HPDE6-E6E7 (cell line): ENCODE measurements around the gene MAP6.
"Not testable (repeated sequence)": the region's sequence is repeated elsewhere in the genome, so short reads cannot be mapped to it uniquely, and the experiment has no call there.

Experiments
- DNase-seq: peaks from one replicate; pipeline ENCODE4 v3.0.0; 2011; ENCODE audit warnings: missing footprints; ENCODE audit errors: extremely low spot score

The MAP6 gene

GRCh38 chr11:75593286-75593915 lies 75.4 kb downstream of the MAP6 start:
- DNase-seq, result no peak

- DNase-seq, result no peak
These were observed 76.1 kb downstream of the MAP6 start for GRCh38 chr11:75592715-75593114.

- DNase-seq, result no peak
These were observed 76.9 kb downstream of the MAP6 start for GRCh38 chr11:75591966-75592365.

DNA sequence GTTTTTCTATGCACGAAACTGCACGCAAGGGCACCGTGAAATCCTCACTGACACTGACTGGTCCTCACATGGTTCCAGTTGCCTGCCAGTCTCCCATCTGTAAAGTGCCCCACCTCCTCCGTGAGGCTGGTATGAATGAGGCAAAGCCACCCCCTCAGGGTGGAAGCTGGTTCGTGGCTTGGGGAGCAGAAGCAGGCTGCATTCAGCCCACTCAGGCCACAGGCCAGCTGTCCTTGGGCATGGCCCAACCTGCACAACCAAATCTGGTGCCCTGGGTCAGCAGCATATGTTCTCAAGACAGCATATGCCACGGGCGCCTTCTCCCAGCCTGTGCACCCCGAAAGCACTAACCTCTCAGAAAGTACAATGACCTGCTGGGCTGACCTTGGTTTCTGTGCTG lies 77.5 kb downstream of the MAP6 start:
- DNase-seq, result no peak

DNA sequence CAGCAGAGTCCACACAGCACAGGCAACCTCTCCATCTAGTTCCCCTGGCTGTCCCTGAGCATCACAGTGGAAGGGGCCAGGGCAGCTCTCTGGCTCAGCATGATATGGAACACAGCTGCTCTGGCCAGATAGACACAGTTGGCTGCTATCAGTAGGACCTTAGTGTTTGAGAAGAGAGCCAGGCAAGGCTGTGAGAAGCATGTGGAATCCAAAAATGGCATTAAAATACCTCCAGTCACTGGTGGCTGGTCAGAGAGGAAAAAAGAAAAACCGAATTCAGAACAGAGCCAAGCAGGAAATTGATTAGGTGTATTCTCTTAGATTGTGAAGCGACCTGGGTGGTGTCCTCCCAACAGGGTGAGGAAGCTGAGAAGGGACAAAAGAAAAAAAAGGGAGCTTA lies 78.9 kb downstream of the MAP6 start:
- no peak for DNase-seq

GRCh38 chr11:75589051-75589450 lies 79.8 kb downstream of the MAP6 start:
- DNase-seq, result no peak

- no peak for DNase-seq
These were observed 80.8 kb downstream of the MAP6 start for GRCh38 chr11:75588051-75588481.

GRCh38 chr11:75586395-75586794 lies 82.4 kb downstream of the MAP6 start:
- no peak for DNase-seq

DNA sequence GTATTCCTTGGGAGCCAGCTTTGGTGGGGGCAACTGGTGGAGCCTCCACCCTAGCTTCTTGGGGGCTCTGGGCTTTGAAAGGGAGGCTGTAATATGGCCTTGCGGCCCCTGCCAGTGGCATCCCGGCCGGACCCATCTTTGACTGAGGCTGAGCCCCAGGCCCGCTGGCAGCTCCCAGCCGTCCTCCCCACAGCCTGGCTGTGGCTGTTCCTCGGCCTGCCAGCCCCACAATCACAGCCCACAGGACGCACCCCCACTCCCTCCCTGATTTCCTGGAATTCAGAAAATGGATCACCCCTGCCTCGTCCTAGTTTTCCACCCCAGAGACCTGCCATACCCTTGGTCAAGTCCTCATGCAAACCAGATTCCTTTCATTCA lies 83.6 kb downstream of the MAP6 start:
- DNase-seq, result no peak

GRCh38 chr11:75584659-75585292 lies 84.1 kb downstream of the MAP6 start:
- not testable (repeated sequence) for DNase-seq

DNA sequence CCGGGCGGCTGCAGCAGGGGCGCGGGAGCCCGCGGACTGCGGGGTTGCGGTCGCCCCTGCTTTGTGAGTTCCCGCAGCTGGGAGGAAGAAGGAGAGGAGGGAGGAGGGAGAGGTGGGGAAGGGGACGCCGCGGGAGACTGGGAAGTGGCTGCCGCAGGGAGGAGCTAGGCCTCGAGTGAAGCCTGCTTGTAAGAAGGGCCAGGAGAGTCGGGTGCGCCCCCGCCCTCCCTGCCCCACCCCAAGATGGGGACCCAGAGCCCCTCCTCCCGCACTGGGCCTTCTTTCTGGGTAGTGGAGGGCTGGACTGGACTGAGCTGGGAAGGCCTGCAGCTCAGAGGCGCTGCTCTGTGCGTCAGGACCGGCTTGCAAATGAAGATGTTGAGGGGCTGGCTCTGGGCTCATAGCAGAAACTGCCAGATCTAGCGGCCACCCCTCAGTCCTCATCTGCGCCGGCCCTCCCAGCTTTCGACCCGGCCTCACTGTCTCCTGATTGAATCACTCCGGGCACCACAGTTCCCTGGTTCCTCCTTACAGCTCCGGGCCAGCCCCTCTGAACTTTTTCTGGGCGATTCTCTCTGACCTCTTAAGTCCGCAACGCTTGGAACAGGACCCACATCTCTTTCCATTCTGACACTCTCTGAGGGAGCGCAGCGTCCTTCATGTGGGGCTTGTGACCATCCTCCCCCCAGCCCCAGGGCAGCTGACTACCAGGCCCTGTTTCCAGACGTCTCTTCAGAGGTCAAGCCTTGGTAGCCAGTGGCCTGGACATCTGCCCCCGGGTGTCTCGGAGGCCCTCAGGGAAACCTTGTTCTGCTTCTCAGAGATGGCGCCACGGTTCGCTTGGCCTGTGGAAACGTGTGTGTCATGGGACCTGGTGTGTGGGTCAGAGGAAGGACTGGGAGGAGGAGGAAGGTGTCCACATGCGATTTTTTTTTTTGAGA lies 84.8 kb downstream of the MAP6 start:
- DNase-seq, result no peak

DNA sequence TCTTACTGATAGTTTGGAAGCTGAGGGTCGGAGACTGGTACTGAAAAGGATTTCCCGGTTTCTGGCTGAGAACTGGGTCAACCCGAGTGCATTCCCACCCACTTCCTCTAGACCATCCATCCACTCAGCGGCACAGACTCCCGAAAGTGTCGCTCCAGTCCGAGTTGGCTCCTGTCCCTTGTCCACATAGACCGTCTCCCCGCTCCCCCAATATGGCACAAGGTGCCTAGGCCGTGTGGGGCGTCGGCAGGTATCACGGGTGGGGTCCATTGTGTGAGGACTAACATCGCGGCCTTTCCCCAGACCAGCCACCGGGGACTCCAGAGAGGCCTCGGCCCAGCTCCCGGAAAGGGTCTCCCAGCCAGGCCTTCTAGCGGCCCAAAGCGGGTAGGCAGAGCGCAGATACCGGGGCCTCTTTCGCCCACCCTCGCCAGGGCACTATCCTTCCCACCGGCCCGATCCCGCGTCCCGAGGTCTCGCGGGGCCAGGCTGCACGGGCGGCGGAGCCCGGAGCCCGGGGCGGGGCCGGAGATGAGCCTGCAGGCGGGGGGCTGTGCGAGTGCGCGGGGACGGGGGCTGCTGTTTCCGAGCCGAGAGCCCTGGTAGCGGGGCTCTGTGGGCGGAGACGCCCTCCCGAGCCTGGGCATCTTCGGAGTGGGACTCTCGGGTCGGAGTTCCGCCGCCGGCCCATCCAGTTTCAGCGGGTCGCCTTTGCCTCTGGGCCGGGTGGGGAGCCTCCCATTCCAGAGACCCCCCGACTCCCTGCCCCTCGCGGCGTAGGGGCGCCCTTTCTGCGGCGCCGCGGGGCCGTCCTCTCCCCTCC lies 85.7 kb downstream of the MAP6 start:
- no peak for DNase-seq

- no peak for DNase-seq
These were observed 86.3 kb downstream of the MAP6 start for GRCh38 chr11:75582506-75582894.

DNA sequence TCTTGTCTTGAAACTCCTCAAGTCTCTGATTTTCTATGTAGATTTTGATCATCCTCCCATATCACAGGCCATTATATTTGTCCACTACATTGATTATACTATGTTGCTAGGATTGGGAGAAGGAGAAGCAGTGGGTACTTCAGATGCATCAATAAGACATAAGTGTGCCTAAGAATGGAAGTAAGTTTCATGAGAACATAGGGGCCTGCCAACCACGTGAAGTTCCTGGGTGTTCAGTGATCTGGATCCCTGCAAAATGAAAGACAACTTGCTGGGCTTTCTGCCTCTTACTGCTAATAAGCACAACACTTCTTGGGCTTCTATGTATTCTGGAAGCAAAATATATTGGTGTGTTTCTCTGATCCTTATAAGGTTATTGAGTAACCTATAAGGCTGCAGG lies 89.0 kb downstream of the MAP6 start:
- no peak for DNase-seq

- DNase-seq, result no peak
These were observed 89.9 kb downstream of the MAP6 start for GRCh38 chr11:75578977-75579376.

DNA sequence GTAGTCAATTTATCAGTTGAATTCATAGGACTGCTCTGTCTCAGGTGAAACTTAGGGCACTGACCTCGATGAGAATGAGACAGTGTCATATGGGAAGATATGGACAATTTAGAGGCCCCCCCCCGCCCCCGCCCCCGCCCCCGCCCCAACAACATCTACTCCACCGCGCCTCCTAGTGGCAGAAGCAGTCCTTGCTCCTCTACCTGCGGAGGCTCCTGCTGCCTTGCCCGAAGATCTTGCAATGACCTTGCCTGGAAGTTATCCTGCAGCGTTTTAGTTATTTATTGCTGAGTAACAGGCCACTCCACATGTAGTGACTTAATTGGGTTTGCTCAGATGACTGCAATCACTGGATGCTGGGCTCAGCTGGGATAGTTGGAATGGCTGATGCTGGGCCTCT lies 91.6 kb downstream of the MAP6 start:
- DNase-seq, result no peak

- peak; percentile 54 for DNase-seq
These were observed 92.3 kb downstream of the MAP6 start for GRCh38 chr11:75576499-75576918.

DNA sequence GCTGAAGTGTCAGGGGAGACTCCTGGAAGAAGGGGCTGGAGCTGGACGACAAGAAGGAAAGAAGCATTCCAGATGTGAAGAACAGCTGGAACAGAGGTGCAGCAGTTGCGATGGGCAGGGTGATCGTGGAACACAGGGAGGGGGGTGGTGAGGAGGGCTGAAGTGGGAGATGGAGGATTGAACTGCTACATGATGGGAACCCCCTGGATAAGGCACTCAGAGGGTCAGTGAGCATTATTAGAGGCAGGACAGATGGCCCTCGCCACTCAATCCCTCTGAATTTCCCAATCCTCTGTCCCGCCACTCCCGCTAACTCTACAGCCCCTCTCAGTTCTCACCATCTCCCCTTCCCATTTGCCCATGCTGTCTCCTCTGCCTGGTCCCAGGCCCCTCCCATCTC lies 92.8 kb downstream of the MAP6 start:
- no peak for DNase-seq

DNA sequence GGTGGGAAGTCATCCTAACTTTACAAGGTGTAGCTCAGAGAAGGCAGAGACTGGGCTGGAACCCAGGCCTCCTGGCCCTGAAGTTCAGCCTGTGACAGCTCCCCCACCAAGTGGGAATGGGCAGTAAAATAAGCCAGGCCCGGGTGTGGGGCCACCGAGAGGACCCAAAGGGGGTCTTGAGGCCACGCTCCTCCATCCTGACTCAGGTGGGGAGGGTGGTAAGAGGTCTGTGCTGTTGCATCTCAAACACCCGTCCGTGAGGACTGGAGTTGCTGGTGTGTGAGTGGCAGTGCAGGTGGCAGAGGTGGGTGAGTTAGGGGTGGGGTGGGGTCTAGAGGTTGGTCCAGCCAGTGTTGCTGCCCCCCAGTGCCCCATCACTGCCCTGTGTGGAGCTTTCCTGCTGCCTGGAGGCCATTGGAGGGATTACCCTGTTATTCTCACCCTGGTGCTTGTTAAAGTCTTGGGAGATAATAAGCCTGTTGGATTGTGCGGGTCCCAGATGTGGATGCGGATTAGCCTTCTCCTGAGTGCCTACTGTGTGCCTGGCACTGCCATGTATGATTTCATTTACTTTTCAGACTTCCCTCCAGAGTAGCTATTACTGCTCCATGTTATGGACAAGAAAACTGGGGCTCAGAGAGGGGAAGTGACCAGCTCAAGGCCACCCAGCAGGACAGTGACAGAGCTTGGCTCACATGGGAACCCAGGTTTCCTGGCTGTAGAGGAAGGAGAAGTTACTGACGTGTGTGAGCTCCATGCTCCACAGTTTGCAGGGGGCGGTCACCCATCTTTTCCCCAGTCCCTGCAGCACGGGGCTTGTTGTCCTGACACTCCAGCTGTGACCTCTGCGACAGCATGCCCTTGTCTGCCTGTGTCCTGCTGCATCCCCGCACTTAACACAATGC lies 93.9 kb downstream of the MAP6 start:
- DNase-seq, result no peak

- DNase-seq, result no peak
These were observed 96.1 kb downstream of the MAP6 start for GRCh38 chr11:75572744-75573143.

GRCh38 chr11:75571625-75572024 lies 97.2 kb downstream of the MAP6 start:
- DNase-seq, result no peak
